ENCODE measurements around the gene PBX3. TPM values are rescaled to one million over a fixed set of nuclear protein-coding genes. Genes with fewer than 3 reads are reported as not detected.

PBX3 gene
- total and polyA plus RNA-seq, 10 of the 15 experiments (the other 5 are each of a cell fraction or from before 2014, with no cell fraction given) = 6.7 to 146 (median 22.2) TPM

DNA sequence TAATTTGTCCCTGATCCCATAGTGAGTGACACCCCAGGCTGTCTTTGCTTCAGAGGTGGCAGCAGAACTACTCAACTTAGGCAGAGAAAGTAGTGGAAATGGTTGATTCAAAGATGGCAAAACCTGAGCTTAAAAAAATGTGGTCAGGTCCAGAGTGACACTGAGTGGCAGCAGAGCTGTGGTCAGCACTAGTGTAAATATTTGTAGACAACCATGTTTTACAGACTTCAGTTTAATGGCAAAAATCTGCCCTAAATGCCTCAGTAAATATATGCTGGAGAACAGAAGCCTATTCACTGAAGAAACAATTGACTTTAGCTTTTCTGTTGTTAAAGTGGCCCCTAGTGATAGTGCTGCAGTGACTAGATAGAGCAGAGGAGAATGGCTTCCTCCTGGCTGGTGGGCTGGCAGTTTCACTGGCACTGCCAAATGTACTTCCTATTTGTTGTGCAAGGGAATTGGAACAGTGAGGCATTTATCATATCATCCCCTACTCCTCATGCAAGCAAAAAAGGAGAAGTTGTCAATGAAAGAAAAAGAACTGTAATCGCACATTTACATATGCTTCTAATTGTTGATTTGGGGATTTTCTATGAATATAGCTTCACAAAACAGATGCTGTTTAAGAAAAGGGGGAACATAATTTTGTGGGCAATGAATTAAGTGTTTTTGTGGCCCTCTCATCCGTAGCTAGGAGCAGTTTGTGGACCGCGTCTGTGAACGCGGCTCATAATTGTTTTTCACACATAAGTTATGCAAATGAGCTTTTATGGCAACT, 12.0 kb downstream of the PBX3 start (continued):
- TF ChIP-seq PAX5 (IDR thresholded peaks at IDR 0.05; ENCODE audit: borderline replicate concordance, low read depth, low read length) (no peak), NBN (IDR thresholded peaks at IDR 0.05) (no peak), MTA2 (IDR thresholded peaks at IDR 0.05; ENCODE audit: low read depth) (peak; percentile 60; the same call in 1 of the 2 replicates)
- TF ChIP-seq, protein P1, sequence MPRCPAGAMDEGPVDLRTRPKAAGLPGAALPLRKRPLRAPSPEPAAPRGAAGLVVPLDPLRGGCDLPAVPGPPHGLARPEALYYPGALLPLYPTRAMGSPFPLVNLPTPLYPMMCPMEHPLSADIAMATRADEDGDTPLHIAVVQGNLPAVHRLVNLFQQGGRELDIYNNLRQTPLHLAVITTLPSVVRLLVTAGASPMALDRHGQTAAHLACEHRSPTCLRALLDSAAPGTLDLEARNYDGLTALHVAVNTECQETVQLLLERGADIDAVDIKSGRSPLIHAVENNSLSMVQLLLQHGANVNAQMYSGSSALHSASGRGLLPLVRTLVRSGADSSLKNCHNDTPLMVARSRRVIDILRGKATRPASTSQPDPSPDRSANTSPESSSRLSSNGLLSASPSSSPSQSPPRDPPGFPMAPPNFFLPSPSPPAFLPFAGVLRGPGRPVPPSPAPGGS (IDR thresholded peaks at IDR 0.05; ENCODE audit: borderline replicate concordance, insufficient read depth, low read depth, low read length, poor library complexity, severe bottlenecking) = no peak

DNA sequence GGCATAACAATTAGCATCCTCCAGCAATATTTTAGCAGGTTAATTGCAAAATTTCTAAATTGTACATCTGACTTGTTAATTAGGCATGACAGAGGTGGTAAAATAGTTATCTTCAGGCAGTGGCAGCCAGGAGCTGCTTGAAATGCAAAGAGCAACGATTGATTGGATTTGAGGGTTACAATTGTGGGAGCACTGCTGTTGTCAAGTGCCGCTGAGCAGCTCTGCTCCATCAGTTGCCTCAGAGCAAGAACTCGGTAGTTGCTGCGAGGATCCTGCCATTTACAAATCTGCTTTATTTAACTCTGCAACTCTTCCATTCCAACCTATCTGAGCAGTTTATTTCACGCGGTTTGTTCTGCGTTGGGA, 12.6 kb downstream of the PBX3 start:
- H3K27ac ChIP-seq (ENCODE audit: control insufficient read depth, insufficient read depth) = peak overlapping the region; percentile 4; the same call in 1 of the 2 replicates
- intact Hi-C loops (cut with micrococcal nuclease; ENCODE audit: unreplicated experiment) = loop anchor here (5.0 to 10.0 kb wide), 2 partner anchors 63 to 125 kb away; no protein-coding TSS in a partner anchor
- no TSS peak for BruUV-seq (replicated peaks)
- 50% methylated on average over 7 of the region's 7 CpGs for WGBS (ENCODE audit: insufficient coverage, insufficient replicate concordance, low lambda C conversion rate, missing lambda C conversion rate)
- H2AFZ ChIP-seq (ENCODE audit: control insufficient read depth, low read depth, low read length) = peak overlapping the region; percentile 13
- H3K79me2 ChIP-seq (ENCODE audit: control insufficient read depth, insufficient read depth, low read length) = peaks cover 86% of the 10 kb centered on the region
- ChIA-PET SMC1A (ENCODE audit: uncharacterized antibody, unreplicated experiment) (interaction anchor here (0.8 to 5.9 kb wide), 25 partner anchors 10 to 201 kb away, joined by 3 to 33 read pairs (median 5); partner anchors contain the start of gene MAPKAP1), RAD21 (ENCODE audit: unreplicated experiment) (interaction anchor here (0.5 to 2.1 kb wide), 16 partner anchors 10 to 952 kb away, joined by 3 to 19 read pairs (median 4); no protein-coding TSS in a partner anchor), POLR2A (interaction anchor here (0.9 to 3.1 kb wide), 11 partner anchors 10 to 115 kb away, joined by 3 to 21 read pairs (median 4); partner anchors contain the start of gene MAPKAP1), CTCF (interaction anchor here (0.7 to 1.9 kb wide), 12 partner anchors 8 to 246 kb away, joined by 3 to 7 read pairs (median 4); no protein-coding TSS in a partner anchor)
- peaks cover 7% of the 10 kb centered on the region; the same call in 1 of the 2 replicates for H3K4me1 ChIP-seq (ENCODE audit: control insufficient read depth, insufficient read depth, low read length)
- FAIRE-seq (peak; percentile 18), ATAC-seq (peak; percentile 30), DNase-seq (ENCODE audit: low read depth, low spot score) (no peak)
- in situ Hi-C loops (cut with MboI) = no loop called here
- H3K27me3 ChIP-seq (replicated peaks in 1 of 2; ENCODE audit: control insufficient read depth in 2 of 2, insufficient read depth in 2 of 2, low read length in 1 of 2) = no peaks in the 10 kb centered on the region
- no peaks in the 10 kb centered on the region for H4K20me1 ChIP-seq (ENCODE audit: control insufficient read depth, insufficient read depth)
- peak overlapping the region; percentile 24; the same call in 1 of the 2 replicates for H3K9ac ChIP-seq (ENCODE audit: control insufficient read depth, insufficient read depth, low read length)
- peak overlapping the region; percentile 87 for H3K4me2 ChIP-seq (ENCODE audit: control insufficient read depth, insufficient read depth)
- TF ChIP-seq NR2C2 (IDR thresholded peaks at IDR 0.05; ENCODE audit: borderline replicate concordance, control insufficient read depth, insufficient read length, low read depth) (no peak), ASH2L (IDR thresholded peaks at IDR 0.05; ENCODE audit: borderline replicate concordance, low read depth) (0 out of 2 replicates have a peak, but pooled peaks have one; percentile 22), IRF4 (IDR thresholded peaks at IDR 0.05; ENCODE audit: low read depth, low read length) (no peak), BCL11A (IDR thresholded peaks at IDR 0.05; ENCODE audit: low read depth, low read length) (no peak)
- TF ChIP-seq, protein P2, sequence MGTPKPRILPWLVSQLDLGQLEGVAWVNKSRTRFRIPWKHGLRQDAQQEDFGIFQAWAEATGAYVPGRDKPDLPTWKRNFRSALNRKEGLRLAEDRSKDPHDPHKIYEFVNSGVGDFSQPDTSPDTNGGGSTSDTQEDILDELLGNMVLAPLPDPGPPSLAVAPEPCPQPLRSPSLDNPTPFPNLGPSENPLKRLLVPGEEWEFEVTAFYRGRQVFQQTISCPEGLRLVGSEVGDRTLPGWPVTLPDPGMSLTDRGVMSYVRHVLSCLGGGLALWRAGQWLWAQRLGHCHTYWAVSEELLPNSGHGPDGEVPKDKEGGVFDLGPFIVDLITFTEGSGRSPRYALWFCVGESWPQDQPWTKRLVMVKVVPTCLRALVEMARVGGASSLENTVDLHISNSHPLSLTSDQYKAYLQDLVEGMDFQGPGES (IDR thresholded peaks at IDR 0.05) = no peak
- TF ChIP-seq, protein P3, sequence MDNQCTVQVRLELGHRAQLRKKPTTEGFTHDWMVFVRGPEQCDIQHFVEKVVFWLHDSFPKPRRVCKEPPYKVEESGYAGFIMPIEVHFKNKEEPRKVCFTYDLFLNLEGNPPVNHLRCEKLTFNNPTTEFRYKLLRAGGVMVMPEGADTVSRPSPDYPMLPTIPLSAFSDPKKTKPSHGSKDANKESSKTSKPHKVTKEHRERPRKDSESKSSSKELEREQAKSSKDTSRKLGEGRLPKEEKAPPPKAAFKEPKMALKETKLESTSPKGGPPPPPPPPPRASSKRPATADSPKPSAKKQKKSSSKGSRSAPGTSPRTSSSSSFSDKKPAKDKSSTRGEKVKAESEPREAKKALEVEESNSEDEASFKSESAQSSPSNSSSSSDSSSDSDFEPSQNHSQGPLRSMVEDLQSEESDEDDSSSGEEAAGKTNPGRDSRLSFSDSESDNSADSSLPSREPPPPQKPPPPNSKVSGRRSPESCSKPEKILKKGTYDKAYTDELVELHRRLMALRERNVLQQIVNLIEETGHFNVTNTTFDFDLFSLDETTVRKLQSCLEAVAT (IDR thresholded peaks at IDR 0.05) = peak; percentile 40; the same call in 1 of the 2 replicates
- no peaks in the 10 kb centered on the region for H3K9me3 ChIP-seq (replicated peaks; ENCODE audit: control insufficient read depth, insufficient read depth, low read length)
- H3K4me3 ChIP-seq = peak overlapping the region; percentile 49
- no peaks in the 10 kb centered on the region for H3K36me3 ChIP-seq (ENCODE audit: control insufficient read depth in 2 of 2, insufficient read depth in 2 of 2, low read length in 1 of 2)
